Esophagus squamous epithelium (tissue), 5 donors: Measurements from ENCODE around the gene PANX2. TPM values are rescaled to one million over a fixed set of nuclear protein-coding genes. Genes with fewer than 3 reads are reported as not detected.

Experiments used
- DNase-seq: peaks from one replicate; lab custom pipeline; 2025; lab: John Stamatoyannopoulos, UW
- H3K27ac ChIP-seq, 4 donors: fragments of 200-600 bp; sonication (generic); one replicate each; pipeline ENCODE4 v1.5.1; 2016 to 2019; ENCODE audit warnings: mild to moderate bottlenecking in 1 of 4
- H3K27me3 ChIP-seq, 4 donors: fragments of 200-600 bp; sonication (generic); 1 replicate in 3 of 4; 2 replicates in 1 of 4; pipeline versions ENCODE4 v1.5.1 to v1.6.0; 2017 to 2021; ENCODE audit warnings: antibody characterized with exemption in 1 of 4
- H3K36me3 ChIP-seq, 3 donors: fragments of 200-600 bp; sonication (generic); one replicate each; pipeline ENCODE4 v1.5.1; 2016 to 2019
- H3K4me1 ChIP-seq, 3 donors: fragments of 200-600 bp; sonication (generic); one replicate each; pipeline ENCODE4 v1.5.1; 2017 to 2019
- H3K4me3 ChIP-seq, 4 donors: fragments of 200-600 bp; sonication (generic); 1 replicate in 3 of 4; 2 replicates in 1 of 4; pipeline ENCODE4 v1.5.1; 2016 to 2019; ENCODE audit warnings: mild to moderate bottlenecking in 2 of 4, moderate library complexity in 1 of 4
- H3K9me3 ChIP-seq, 3 donors: fragments of 200-600 bp; sonication (generic); one replicate each; pipeline ENCODE4 v1.5.1; 2016 to 2019
- CTCF ChIP-seq, 6 experiments: fragments of 450-650 bp in 4 of 6; fragments of 200-600 bp in 2 of 6; sonication (generic) in 2 of 6; IDR thresholded peaks; one replicate each; pipeline ENCODE4 v1.5.1; 2016 to 2019; ENCODE audit warnings: antibody characterized with exemption in 6 of 6, mild to moderate bottlenecking in 4 of 6, moderate library complexity in 4 of 6
- POLR2A ChIP-seq, 4 donors: fragments of 450-650 bp; IDR thresholded peaks; one replicate each; pipeline ENCODE4 v1.6.1; 2017; ENCODE audit warnings: antibody characterized with exemption in 4 of 4, mild to moderate bottlenecking in 4 of 4, moderate library complexity in 3 of 4
- WGBS, 2 donors: methylation state at CpG; one replicate each; pipeline ENCODE4 v1.1.5; 2018; 5-methylcytosine and 5-hydroxymethylcytosine counted together
- intact Hi-C: fragments of 100-400 bp; cut with DNase I; formaldehyde crosslinking; loops from one replicate; pipeline ENCODE4 v1.15.0; 2022
- total RNA-seq, 4 donors: library from RNA; depleted of rRNA; stranded (reverse); fragments of >200 nt; gene quantifications; one replicate each; pipeline ENCODE4 v1.1.0, GENCODE V29; 2016
- donor health status: DM: yes; HTN: yes; CAD: no.

Gene PANX2
- total RNA-seq, 4 donors from 2014 or later, result 1.6 to 4.5 (median 3.4) TPM

GRCh38 chr22:50218996-50219727 is 48.6 kb downstream of the PANX2 start:
- H3K27ac ChIP-seq, result no peak overlapping the region
- no peaks in the 10 kb centered on the region for H3K9me3 ChIP-seq
- H3K4me1 ChIP-seq, result peaks cover 0 to 11% (median 4%) of the 10 kb centered on the region in 3 donors
- WGBS, 2 donors, result 59 to 100% methylated on average over 1 to 12 of the region's 42 CpGs
- no peak overlapping the region for H3K4me3 ChIP-seq
- peaks cover 62 to 98% (median 70%) of the 10 kb centered on the region in 3 donors for H3K36me3 ChIP-seq
- TF ChIP-seq CTCF (IDR thresholded peaks at IDR 0.05) (no peak), POLR2A (IDR thresholded peaks at IDR 0.05) (no peak)
- no peaks in the 10 kb centered on the region for H3K27me3 ChIP-seq
- DNase-seq, result no peak
- intact Hi-C loops, result loop anchor here (10.0 kb wide), 1 partner anchor 294 kb away; no protein-coding TSS in a partner anchor

- peaks cover 0 to 11% (median 4%) of the 10 kb centered on the region in 3 donors for H3K4me1 ChIP-seq
- no peak for DNase-seq
- H3K27ac ChIP-seq, result no peak overlapping the region
- H3K36me3 ChIP-seq, result peaks cover 67 to 98% (median 72%) of the 10 kb centered on the region in 3 donors
- intact Hi-C loops, result loop anchor here (10.0 kb wide), 1 partner anchor 295 kb away; no protein-coding TSS in a partner anchor
- WGBS, 2 donors, result 82 to 92% methylated on average over 8 to 15 of the region's 25 CpGs
- H3K4me3 ChIP-seq, result no peak overlapping the region
- H3K27me3 ChIP-seq, result no peaks in the 10 kb centered on the region
- H3K9me3 ChIP-seq, result no peaks in the 10 kb centered on the region
- no peak for TF ChIP-seq CTCF (IDR thresholded peaks at IDR 0.05)
- no peak for TF ChIP-seq POLR2A (IDR thresholded peaks at IDR 0.05)
These were observed 49.5 kb downstream of the PANX2 start for GRCh38 chr22:50219800-50220602.

GRCh38 chr22:50220603-50221409 is 50.3 kb downstream of the PANX2 start:
- intact Hi-C loops, result no loop called here
- Histone ChIP-seq H3K4me1 (peaks cover 0 to 11% (median 4%) of the 10 kb centered on the region in 3 donors), H3K27me3 (no peaks in the 10 kb centered on the region), H3K36me3 (peaks cover 66 to 98% (median 70%) of the 10 kb centered on the region in 3 donors), H3K27ac (no peak overlapping the region), H3K4me3 (no peak overlapping the region), H3K9me3 (no peaks in the 10 kb centered on the region)
- no peak for DNase-seq
- no peak for TF ChIP-seq CTCF (IDR thresholded peaks at IDR 0.05)
- TF ChIP-seq POLR2A (IDR thresholded peaks at IDR 0.05), result no peak
- WGBS, 2 donors, result 90 to 94% methylated on average over 10 to 14 of the region's 45 CpGs

- DNase-seq, result no peak
- TF ChIP-seq CTCF (IDR thresholded peaks at IDR 0.05), result no peak
- Histone ChIP-seq H3K4me3 (no peak overlapping the region), H3K27ac (no peak overlapping the region), H3K27me3 (no peaks in the 10 kb centered on the region), H3K4me1 (peaks cover 0 to 11% (median 4%) of the 10 kb centered on the region in 3 donors), H3K9me3 (no peaks in the 10 kb centered on the region), H3K36me3 (peaks cover 58 to 98% (median 70%) of the 10 kb centered on the region in 3 donors)
- 67 to 94% methylated on average over 3 of the region's 19 CpGs for WGBS, 2 donors
- intact Hi-C loops, result no loop called here
These were observed 51.1 kb downstream of the PANX2 start for GRCh38 chr22:50221410-50222300.
